Adrenal gland (tissue), 12 donors: Measurements from ENCODE around the gene SIAH3. TPM values are rescaled to one million over a fixed set of nuclear protein-coding genes. Genes with fewer than 3 reads are reported as not detected.

Source experiments
- DNase-seq, 7 donors: peaks; one replicate each; pipeline ENCODE4 v3.0.0-alpha.2; 2019 to 2020
- H3K27ac ChIP-seq, 5 donors: fragments of 200-600 bp; sonication (generic) in 4 of 5; 1 replicate in 3 of 5; 2 replicates in 2 of 5; pipeline versions ENCODE4 v1.5.1 to v1.8.0; 2016 to 2020; ENCODE audit warnings: mild to moderate bottlenecking in 1 of 5
- H3K27me3 ChIP-seq: fragments of 200-600 bp; 2 replicates; pipeline ENCODE4 v1.8.0; 2021
- H3K36me3 ChIP-seq, 2 donors: fragments of 200-600 bp; replicated peaks in 1 of 2; 1 replicate in 1 of 2; 2 replicates in 1 of 2; pipeline versions ENCODE4 v1.5.1 to v1.8.0; 2018 to 2022
- H3K4me1 ChIP-seq, 2 donors: fragments of 200-600 bp; replicated peaks in 1 of 2; 1 replicate in 1 of 2; 2 replicates in 1 of 2; pipeline versions ENCODE4 v1.5.1 to v1.8.0; 2018 to 2021
- H3K4me3 ChIP-seq, 4 donors: fragments of 200-600 bp; sonication (generic) in 3 of 4; one replicate each; pipeline ENCODE4 v1.5.1; 2016 to 2018
- H3K9me3 ChIP-seq, 3 donors: fragments of 200-600 bp; sonication (generic) in 1 of 3; replicated peaks in 1 of 3; 1 replicate in 2 of 3; 2 replicates in 1 of 3; pipeline versions ENCODE4 v1.5.1 to v1.8.0; 2016 to 2021
- POLR2A ChIP-seq, 2 donors: fragments of 450-650 bp; IDR thresholded peaks; one replicate each; pipeline ENCODE4 v1.6.1; 2017; ENCODE audit warnings: antibody characterized with exemption in 2 of 2, mild to moderate bottlenecking in 2 of 2, moderate library complexity in 1 of 2
- WGBS, 4 donors: extraction: QIAGEN DNeasy Blood & Tissue Kit in 2 of 4; methylation state at CpG; one replicate each; pipeline versions ENCODE4 v1.1.5 to v1.1.7; 2013 to 2017; 5-methylcytosine and 5-hydroxymethylcytosine counted together
- intact Hi-C, 2 donors: fragments of 100-400 bp; cut with DNase I; formaldehyde crosslinking; loops; one replicate each; pipeline versions ENCODE4 v1.14.1 to v1.15.0; 2022 to 2023
- polyA plus RNA-seq, 3 donors: library from polyadenylated mRNA; stranded (reverse); fragments of 200-250 nt in 2 of 3; fragments of 350-450 nt in 1 of 3; fragmentation: Illumina TruSeq in 1 of 3; extraction: RNeasy Lipid Tissue Mini Kit (QIAGEN cat#74804) in 1 of 3; gene quantifications; one replicate each; pipeline ENCODE4 v1.2.3, GENCODE V29; 2013 to 2014
- total RNA-seq, 9 donors: library from RNA; depleted of rRNA in 4 of 9; stranded (reverse); fragments of >200 nt in 4 of 9; fragments of 120-200 nt in 1 of 9; fragmentation: NEBNext Ultra II Directional in 1 of 9; extraction: Animal tissue kit (Norgen Biotek cat#: 25700) in 1 of 9; gene quantifications; one replicate each; pipeline versions ENCODE4 v1.1.0 to v1.2.4, GENCODE V29; 2013 to 2023
- TF ChIP-seq, protein P1 (sequence below), 6 experiments: fragments of 450-650 bp in 4 of 6; fragments of 200-600 bp in 2 of 6; sonication (generic) in 1 of 6; IDR thresholded peaks; 1 replicate in 5 of 6; 2 replicates in 1 of 6; pipeline versions ENCODE4 v1.5.1 to v1.8.0; 2016 to 2021; ENCODE audit warnings: antibody characterized with exemption in 6 of 6, mild to moderate bottlenecking in 2 of 6, moderate library complexity in 1 of 6
- donor health status: healthy with polysubstance abuse.
- donor health status: Bipolar disorder and iron deficiency.
- donor health status: DM: yes; HTN: yes; CAD: no.
- donor health status: DM: no; HTN: no; CAD: no.
- donor health status: DM: no; HTN: no; CAD: no.
- donor health status: DM: yes; HTN: yes; CAD: no.

SIAH3 gene
- total and polyA plus RNA-seq, 12 donors: 0.03 to 0.64 (median 0.24) TPM

DNA sequence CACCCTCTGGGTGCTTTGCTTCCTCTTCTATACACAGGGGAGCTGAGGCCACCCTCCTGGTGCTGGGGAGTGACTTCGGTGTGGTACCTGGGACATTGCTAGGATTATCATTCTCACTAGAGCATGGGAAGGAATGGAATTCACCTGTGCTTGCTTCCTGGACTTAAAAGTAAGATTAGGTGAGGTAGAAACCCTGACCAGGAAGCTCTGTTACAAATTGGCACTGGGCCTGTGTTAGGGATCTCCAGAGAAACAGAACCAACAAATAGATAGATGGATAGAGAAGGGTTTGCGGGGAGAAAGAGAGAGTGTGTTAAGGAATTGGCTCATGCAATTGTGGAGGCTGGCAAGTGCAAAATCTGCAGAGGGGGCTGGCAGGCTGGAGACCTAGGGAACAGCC lies 13.9 kb upstream of the SIAH3 start:
- H3K9me3 ChIP-seq: no peaks in the 10 kb centered on the region
- intact Hi-C loops: no loop called here
- WGBS, 4 donors: 85 to 100% (median 96%) methylated on average over 1 to 2 of the region's 2 CpGs
- H3K27ac ChIP-seq: no peak overlapping the region
- no peak for DNase-seq
- H3K36me3 ChIP-seq: no peaks in the 10 kb centered on the region
- H3K4me1 ChIP-seq: peaks cover 0 to 3% of the 10 kb centered on the region in 2 donors
- TF ChIP-seq, protein P1, sequence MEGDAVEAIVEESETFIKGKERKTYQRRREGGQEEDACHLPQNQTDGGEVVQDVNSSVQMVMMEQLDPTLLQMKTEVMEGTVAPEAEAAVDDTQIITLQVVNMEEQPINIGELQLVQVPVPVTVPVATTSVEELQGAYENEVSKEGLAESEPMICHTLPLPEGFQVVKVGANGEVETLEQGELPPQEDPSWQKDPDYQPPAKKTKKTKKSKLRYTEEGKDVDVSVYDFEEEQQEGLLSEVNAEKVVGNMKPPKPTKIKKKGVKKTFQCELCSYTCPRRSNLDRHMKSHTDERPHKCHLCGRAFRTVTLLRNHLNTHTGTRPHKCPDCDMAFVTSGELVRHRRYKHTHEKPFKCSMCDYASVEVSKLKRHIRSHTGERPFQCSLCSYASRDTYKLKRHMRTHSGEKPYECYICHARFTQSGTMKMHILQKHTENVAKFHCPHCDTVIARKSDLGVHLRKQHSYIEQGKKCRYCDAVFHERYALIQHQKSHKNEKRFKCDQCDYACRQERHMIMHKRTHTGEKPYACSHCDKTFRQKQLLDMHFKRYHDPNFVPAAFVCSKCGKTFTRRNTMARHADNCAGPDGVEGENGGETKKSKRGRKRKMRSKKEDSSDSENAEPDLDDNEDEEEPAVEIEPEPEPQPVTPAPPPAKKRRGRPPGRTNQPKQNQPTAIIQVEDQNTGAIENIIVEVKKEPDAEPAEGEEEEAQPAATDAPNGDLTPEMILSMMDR (IDR thresholded peaks at IDR 0.05): no peak
- TF ChIP-seq POLR2A (IDR thresholded peaks at IDR 0.05): no peak
- H3K4me3 ChIP-seq: no peak overlapping the region
- no peaks in the 10 kb centered on the region for H3K27me3 ChIP-seq

DNA sequence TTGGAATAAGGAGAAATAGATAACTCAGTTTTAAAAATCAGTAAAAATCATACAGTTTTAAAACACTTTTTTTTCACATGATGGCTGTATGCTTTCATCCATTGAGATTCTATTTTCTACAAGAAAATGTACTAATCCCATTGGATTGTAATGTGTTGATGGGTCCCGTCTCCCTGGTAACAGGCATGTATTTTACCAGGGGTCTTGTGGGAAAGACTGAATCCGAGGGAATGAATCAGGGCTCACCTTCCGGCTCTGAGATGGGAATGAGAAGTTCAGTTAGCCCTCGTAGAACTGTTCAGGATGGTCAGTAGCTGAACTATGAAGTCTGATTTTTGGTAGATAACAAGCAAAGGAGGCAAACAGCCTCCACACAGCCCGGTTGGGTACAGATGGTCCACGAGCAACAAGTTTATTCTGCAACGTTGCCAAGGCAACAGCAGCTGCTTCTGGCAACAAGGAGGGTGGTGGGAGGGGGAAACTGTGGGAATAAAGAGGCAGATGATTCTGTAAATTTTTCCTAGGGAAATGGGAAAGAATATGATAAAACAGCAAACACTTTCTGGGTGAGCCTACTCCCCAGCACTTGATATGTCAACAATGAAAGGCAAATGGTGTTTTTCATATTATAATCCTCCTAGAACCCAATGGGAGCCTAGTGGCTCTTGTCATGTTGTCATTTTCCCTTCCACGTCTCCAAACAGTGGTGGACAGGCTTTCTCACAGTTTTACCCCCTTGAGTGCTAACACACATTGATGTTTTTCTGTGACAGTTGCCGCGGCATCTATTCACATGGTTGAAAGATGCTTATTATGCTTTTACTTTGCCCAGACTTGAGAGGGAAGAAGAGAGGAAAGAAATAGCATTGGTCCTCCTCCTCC lies 12.4 kb upstream of the SIAH3 start:
- WGBS, 4 donors: 49 to 65% (median 60%) methylated on average over 10 of the region's 10 CpGs
- intact Hi-C loops: no loop called here
- no peak for DNase-seq
- no peaks in the 10 kb centered on the region for H3K27me3 ChIP-seq
- H3K4me1 ChIP-seq: no peaks in the 10 kb centered on the region
- no peaks in the 10 kb centered on the region for H3K9me3 ChIP-seq
- H3K36me3 ChIP-seq: no peaks in the 10 kb centered on the region
- no peak overlapping the region for H3K4me3 ChIP-seq
- no peak for TF ChIP-seq POLR2A (IDR thresholded peaks at IDR 0.05)
- TF ChIP-seq, protein P1 (IDR thresholded peaks at IDR 0.05): no peak
- H3K27ac ChIP-seq: no peak overlapping the region

DNA sequence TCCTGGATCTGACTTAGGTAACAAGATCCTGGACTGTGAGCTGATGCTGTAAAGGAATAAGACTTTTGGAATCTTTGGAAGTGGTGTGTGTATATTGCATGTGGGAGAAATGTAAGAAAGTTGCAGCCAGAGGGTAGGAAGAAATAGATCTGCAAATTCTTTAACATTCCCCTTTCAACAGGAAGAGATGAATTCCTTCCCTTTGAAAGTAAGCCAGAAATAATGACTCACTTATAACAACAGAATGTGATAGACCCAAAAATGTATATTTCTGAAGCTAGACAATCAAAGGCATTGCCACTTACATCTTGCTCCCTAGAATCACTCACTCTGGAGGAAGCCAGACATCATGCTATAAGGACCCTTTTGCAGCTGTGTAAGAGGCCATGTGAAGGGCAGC lies 9.8 kb upstream of the SIAH3 start:
- intact Hi-C loops: no loop called here
- Histone ChIP-seq H3K9me3 (no peaks in the 10 kb centered on the region), H3K36me3 (no peaks in the 10 kb centered on the region), H3K27me3 (no peaks in the 10 kb centered on the region), H3K4me1 (no peaks in the 10 kb centered on the region), H3K27ac (no peak overlapping the region), H3K4me3 (no peak overlapping the region)
- DNase-seq: no peak
- TF ChIP-seq POLR2A (IDR thresholded peaks at IDR 0.05): no peak
- TF ChIP-seq, protein P1 (IDR thresholded peaks at IDR 0.05): no peak

DNA sequence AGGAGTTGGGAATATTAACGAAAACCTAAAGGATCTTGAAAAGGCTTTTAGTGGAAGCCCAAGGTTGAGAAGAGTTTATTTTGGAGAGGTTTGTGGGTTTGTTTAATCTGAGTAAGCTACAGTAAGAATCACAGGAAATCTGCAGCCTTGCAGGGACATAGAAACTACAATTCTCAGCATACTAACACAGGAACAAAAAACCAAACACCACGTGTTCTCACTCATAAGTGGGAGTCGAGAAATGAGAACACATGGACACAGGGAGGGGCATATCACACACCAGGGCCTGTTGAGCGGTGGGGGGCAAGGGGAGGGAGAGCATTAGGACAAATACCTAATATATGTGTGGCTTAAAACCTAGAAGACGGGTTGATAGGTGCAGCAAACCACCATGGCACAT lies 8.7 kb upstream of the SIAH3 start:
- Histone ChIP-seq H3K27me3 (no peaks in the 10 kb centered on the region), H3K36me3 (no peaks in the 10 kb centered on the region), H3K27ac (no peak overlapping the region), H3K9me3 (no peaks in the 10 kb centered on the region), H3K4me1 (no peaks in the 10 kb centered on the region), H3K4me3 (no peak overlapping the region)
- intact Hi-C loops: no loop called here
- 62 to 72% (median 68%) methylated on average over 5 of the region's 5 CpGs for WGBS, 4 donors
- DNase-seq: no peak
- no peak for TF ChIP-seq POLR2A (IDR thresholded peaks at IDR 0.05)
- TF ChIP-seq, protein P1 (IDR thresholded peaks at IDR 0.05): no peak
